ENCODE results near the gene SPATC1L.

Gene SPATC1L

GRCh38 chr21:46183910-46184624 lies at the start of gene SPATC1L:
TSS of gene SPATC1L (minus strand) at chr21:46184459. CDS start at chr21:46182816, 1,643 bp downstream.
- no peak for TF ChIP-seq GATA3 (IDR thresholded peaks at IDR 0.05; ENCODE audit: low read depth, low read length)
- TF ChIP-seq GATA2 (IDR thresholded peaks at IDR 0.05; ENCODE audit: low read depth, low read length): no peak

- TF ChIP-seq GATA2 (IDR thresholded peaks at IDR 0.05; ENCODE audit: low read depth, low read length) (no peak), GATA3 (IDR thresholded peaks at IDR 0.05; ENCODE audit: low read depth, low read length) (no peak)
These were observed 45.6 kb upstream of the SPATC1L start for GRCh38 chr21:46229923-46230260.

- TF ChIP-seq GATA2 (IDR thresholded peaks at IDR 0.05; ENCODE audit: low read depth, low read length) (no peak), GATA3 (IDR thresholded peaks at IDR 0.05; ENCODE audit: low read depth, low read length) (no peak)
These were observed 45.1 kb upstream of the SPATC1L start for GRCh38 chr21:46229133-46229922.

- TF ChIP-seq GATA3 (IDR thresholded peaks at IDR 0.05; ENCODE audit: low read depth, low read length): no peak
- no peak for TF ChIP-seq GATA2 (IDR thresholded peaks at IDR 0.05; ENCODE audit: low read depth, low read length)
These were observed 44.2 kb upstream of the SPATC1L start, which contains the start of gene LSS for GRCh38 chr21:46228345-46229051. TSS of gene LSS (minus strand) at chr21:46228774. CDS start at chr21:46228745, 29 bp downstream.

- TF ChIP-seq GATA2 (IDR thresholded peaks at IDR 0.05; ENCODE audit: low read depth, low read length) (no peak), GATA3 (IDR thresholded peaks at IDR 0.05; ENCODE audit: low read depth, low read length) (no peak)
These were observed 43.6 kb upstream of the SPATC1L start for GRCh38 chr21:46227811-46228344.

- TF ChIP-seq GATA2 (IDR thresholded peaks at IDR 0.05; ENCODE audit: low read depth, low read length) (no peak), GATA3 (IDR thresholded peaks at IDR 0.05; ENCODE audit: low read depth, low read length) (no peak)
These were observed 42.8 kb upstream of the SPATC1L start for GRCh38 chr21:46226920-46227599.

GRCh38 chr21:46226146-46226545 lies 41.9 kb upstream of the SPATC1L start:
- no peak for TF ChIP-seq GATA2 (IDR thresholded peaks at IDR 0.05; ENCODE audit: low read depth, low read length)
- no peak for TF ChIP-seq GATA3 (IDR thresholded peaks at IDR 0.05; ENCODE audit: low read depth, low read length)

- no peak for TF ChIP-seq GATA2 (IDR thresholded peaks at IDR 0.05; ENCODE audit: low read depth, low read length)
- TF ChIP-seq GATA3 (IDR thresholded peaks at IDR 0.05; ENCODE audit: low read depth, low read length): no peak
These were observed 39.0 kb upstream of the SPATC1L start for GRCh38 chr21:46223217-46223616.

GRCh38 chr21:46222436-46223116 lies 38.3 kb upstream of the SPATC1L start:
- no peak for TF ChIP-seq GATA2 (IDR thresholded peaks at IDR 0.05; ENCODE audit: low read depth, low read length)
- no peak for TF ChIP-seq GATA3 (IDR thresholded peaks at IDR 0.05; ENCODE audit: low read depth, low read length)

GRCh38 chr21:46221664-46222435 lies 37.6 kb upstream of the SPATC1L start:
- no peak for TF ChIP-seq GATA2 (IDR thresholded peaks at IDR 0.05; ENCODE audit: low read depth, low read length)
- TF ChIP-seq GATA3 (IDR thresholded peaks at IDR 0.05; ENCODE audit: low read depth, low read length): no peak

- no peak for TF ChIP-seq GATA2 (IDR thresholded peaks at IDR 0.05; ENCODE audit: low read depth, low read length)
- TF ChIP-seq GATA3 (IDR thresholded peaks at IDR 0.05; ENCODE audit: low read depth, low read length): no peak
These were observed 36.6 kb upstream of the SPATC1L start for GRCh38 chr21:46220847-46221246.

- no peak for TF ChIP-seq GATA3 (IDR thresholded peaks at IDR 0.05; ENCODE audit: low read depth, low read length)
- TF ChIP-seq GATA2 (IDR thresholded peaks at IDR 0.05; ENCODE audit: low read depth, low read length): no peak
These were observed 36.1 kb upstream of the SPATC1L start for GRCh38 chr21:46220275-46220810.
